WTC11 (cell line): ENCODE data around the gene PCGF2. TPM values are rescaled to one million over a fixed set of nuclear protein-coding genes. Genes with fewer than 3 reads are reported as not detected.

Source experiments
- ATAC-seq: fragments of 200-7000 bp; cut with Tn5 transposase; 2 replicates; pipeline ENCODE4 v1.10.0; 2021; ENCODE audit warnings: mild to moderate bottlenecking, moderate library complexity
- CTCF ChIA-PET: fragments of 300-600 bp; sonication (Branson Sonifier 250); formaldehyde crosslinking; loops from one replicate; lab custom pipeline; 2021; ENCODE audit warnings: antibody characterized with exemption; lab: Charles Lee
- POLR2A ChIA-PET: fragments of 350-600 bp; sonication (Branson Sonifier 250); formaldehyde crosslinking; loops from one replicate; lab custom pipeline; 2021; ENCODE audit warnings: antibody characterized with exemption; lab: Charles Lee
- DNase-seq: peaks from one replicate; pipeline ENCODE4 v3.0.0; 2021; ENCODE audit warnings: low spot score
- H3K27ac Mint-ChIP-seq: 2 replicates; pipeline ENCODE4 v1.8.0; 2021; ENCODE audit warnings: mixed read lengths
- H3K27me3 Mint-ChIP-seq: 2 replicates; pipeline ENCODE4 v1.8.0; 2021; ENCODE audit warnings: low read depth, mild to moderate bottlenecking, moderate library complexity, mixed read lengths
- H3K36me3 Mint-ChIP-seq: 2 replicates; pipeline ENCODE4 v1.8.0; 2021; ENCODE audit warnings: mixed read lengths
- H3K4me1 Mint-ChIP-seq: 2 replicates; pipeline ENCODE4 v1.8.0; 2022; ENCODE audit warnings: mixed read lengths
- H3K4me3 Mint-ChIP-seq: 2 replicates; pipeline ENCODE4 v1.8.0; 2021; ENCODE audit warnings: mild to moderate bottlenecking, moderate library complexity, mixed read lengths
- H3K9me3 Mint-ChIP-seq: 2 replicates; pipeline ENCODE4 v1.8.0; 2021; ENCODE audit warnings: mixed read lengths
- CREM ChIP-seq: sonication (generic); formaldehyde crosslinking; IDR thresholded peaks from 2 replicates; pipeline ENCODE4 v1.8.1; 2022; ENCODE audit warnings: mild to moderate bottlenecking, missing genetic modification reagents, moderate library complexity
- ETV6 ChIP-seq: sonication (generic); formaldehyde crosslinking; IDR thresholded peaks from 2 replicates; pipeline ENCODE4 v1.8.1; 2022; ENCODE audit warnings: mild to moderate bottlenecking, missing genetic modification reagents
- FOXP1 ChIP-seq: sonication (generic); formaldehyde crosslinking; IDR thresholded peaks from 2 replicates; pipeline ENCODE4 v1.8.0; 2022; ENCODE audit warnings: missing genetic modification reagents, mild to moderate bottlenecking, moderate library complexity, borderline replicate concordance
- GABPB1 ChIP-seq: sonication (generic); formaldehyde crosslinking; IDR thresholded peaks from 2 replicates; pipeline ENCODE4 v1.8.1; 2023; ENCODE audit warnings: mild to moderate bottlenecking, missing genetic modification reagents
- JUN ChIP-seq: sonication (generic); formaldehyde crosslinking; IDR thresholded peaks from 2 replicates; pipeline ENCODE4 v1.8.0; 2023; ENCODE audit warnings: mild to moderate bottlenecking, missing genetic modification reagents
- MYBL2 ChIP-seq: sonication (generic); formaldehyde crosslinking; IDR thresholded peaks from 2 replicates; pipeline ENCODE4 v1.8.1; 2023; ENCODE audit warnings: mild to moderate bottlenecking, moderate library complexity, missing genetic modification reagents
- OVOL2 ChIP-seq: fragments of 250-450 bp; sonication (Bioruptor Pico); IDR thresholded peaks from 2 replicates; pipeline ENCODE4 v1.9.0; 2021; ENCODE audit warnings: mild to moderate bottlenecking, borderline replicate concordance
- SOX15 ChIP-seq: fragments of 250-450 bp; sonication (Bioruptor Pico); IDR thresholded peaks from 2 replicates; pipeline ENCODE4 v1.9.0; 2021; ENCODE audit warnings: mild to moderate bottlenecking
- STAT6 ChIP-seq: sonication (generic); formaldehyde crosslinking; conservative IDR thresholded peaks from 2 replicates; pipeline ENCODE4 v1.8.1; 2023; ENCODE audit warnings: mild to moderate bottlenecking, low read depth, missing genetic modification reagents, moderate library complexity
- TCF7 ChIP-seq: sonication (generic); formaldehyde crosslinking; IDR thresholded peaks from 2 replicates; pipeline ENCODE4 v1.8.0; 2022; ENCODE audit warnings: mild to moderate bottlenecking, low read depth, missing genetic modification reagents, moderate library complexity
- TEAD1 ChIP-seq: sonication (generic); formaldehyde crosslinking; IDR thresholded peaks from 2 replicates; pipeline ENCODE4 v1.8.0; 2022; ENCODE audit warnings: mild to moderate bottlenecking, missing genetic modification reagents
- TEAD4 ChIP-seq: sonication (generic); formaldehyde crosslinking; IDR thresholded peaks from 2 replicates; pipeline ENCODE4 v1.8.0; 2022; ENCODE audit warnings: mild to moderate bottlenecking, missing genetic modification reagents
- ZNF138 ChIP-seq: sonication (generic); formaldehyde crosslinking; conservative IDR thresholded peaks from 2 replicates; pipeline ENCODE4 v1.8.1; 2022; ENCODE audit warnings: mild to moderate bottlenecking, moderate library complexity, missing genetic modification reagents
- ZNF317 ChIP-seq: sonication (generic); formaldehyde crosslinking; IDR thresholded peaks from 2 replicates; pipeline ENCODE4 v1.8.1; 2023; ENCODE audit warnings: low read depth, mild to moderate bottlenecking, moderate library complexity, missing genetic modification reagents, borderline replicate concordance
- ZNF512 ChIP-seq: sonication (generic); formaldehyde crosslinking; IDR thresholded peaks from 2 replicates; pipeline ENCODE4 v1.8.1; 2022; ENCODE audit warnings: missing genetic modification reagents, borderline replicate concordance
- total RNA-seq: library from RNA; stranded (reverse); gene quantifications from 3 replicates; pipeline ENCODE4 v1.2.3, GENCODE V29; 2021
- TF ChIP-seq, protein P1 (sequence below): sonication (generic); formaldehyde crosslinking; IDR thresholded peaks from 2 replicates; pipeline ENCODE4 v1.8.0; 2023; ENCODE audit warnings: missing genetic modification reagents
- TF ChIP-seq, protein P2 (sequence below): fragments of 250-450 bp; sonication (Bioruptor Pico); conservative IDR thresholded peaks from 2 replicates; pipeline ENCODE4 v1.9.0; 2021; ENCODE audit warnings: mild to moderate bottlenecking
- TF ChIP-seq, protein P3 (sequence below): fragments of 250-450 bp; sonication (Bioruptor Pico); IDR thresholded peaks from 2 replicates; pipeline ENCODE4 v1.9.0; 2021; ENCODE audit warnings: mild to moderate bottlenecking
- TF ChIP-seq, protein P4 (sequence below): sonication (generic); formaldehyde crosslinking; IDR thresholded peaks from 2 replicates; pipeline ENCODE4 v1.8.0; 2022; ENCODE audit warnings: mild to moderate bottlenecking, missing genetic modification reagents
- TF ChIP-seq, protein P5 (sequence below): sonication (generic); formaldehyde crosslinking; IDR thresholded peaks from 2 replicates; pipeline ENCODE4 v1.8.0; 2022; ENCODE audit warnings: missing genetic modification reagents

The PCGF2 gene
- total RNA-seq, 1 experiment from 2014 or later, result 104 TPM

GRCh38 chr17:38773258-38773657, 25.1 kb upstream of the PCGF2 start:
- H3K27ac Mint-ChIP-seq, result no peak overlapping the region
- ChIA-PET POLR2A (no interaction called here), CTCF (no interaction called here)
- TF ChIP-seq SOX15 (CRISPR knock-in tag) (no peak), ZNF138 (no peak), TEAD1 (CRISPR knock-in tag) (no peak), ZNF512 (CRISPR knock-in tag) (no peak), STAT6 (CRISPR knock-in tag) (no peak), TCF7 (CRISPR knock-in tag) (no peak), CREM (no peak), OVOL2 (CRISPR knock-in tag) (no peak), TEAD4 (CRISPR knock-in tag) (no peak), GABPB1 (CRISPR knock-in tag) (no peak), JUN (no peak)
- TF ChIP-seq, protein P1, sequence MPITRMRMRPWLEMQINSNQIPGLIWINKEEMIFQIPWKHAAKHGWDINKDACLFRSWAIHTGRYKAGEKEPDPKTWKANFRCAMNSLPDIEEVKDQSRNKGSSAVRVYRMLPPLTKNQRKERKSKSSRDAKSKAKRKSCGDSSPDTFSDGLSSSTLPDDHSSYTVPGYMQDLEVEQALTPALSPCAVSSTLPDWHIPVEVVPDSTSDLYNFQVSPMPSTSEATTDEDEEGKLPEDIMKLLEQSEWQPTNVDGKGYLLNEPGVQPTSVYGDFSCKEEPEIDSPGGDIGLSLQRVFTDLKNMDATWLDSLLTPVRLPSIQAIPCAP (CRISPR knock-in tag), result no peak
- no peak for ATAC-seq
- H3K27me3 Mint-ChIP-seq, result no peaks in the 10 kb centered on the region
- H3K36me3 Mint-ChIP-seq, result peaks cover 74% of the 10 kb centered on the region
- DNase-seq, result no peak
- H3K4me1 Mint-ChIP-seq, result no peaks in the 10 kb centered on the region
- H3K9me3 Mint-ChIP-seq, result no peaks in the 10 kb centered on the region
- no peak overlapping the region for H3K4me3 Mint-ChIP-seq

GRCh38 chr17:38768417-38768816, 20.3 kb upstream of the PCGF2 start:
- H3K36me3 Mint-ChIP-seq, result peaks cover 84% of the 10 kb centered on the region
- ChIA-PET POLR2A (interaction anchor here (0.7 to 1.4 kb wide), 2 partner anchors 26 to 49 kb away, joined by 3 to 6 read pairs; no protein-coding TSS in a partner anchor), CTCF (no interaction called here)
- H3K4me3 Mint-ChIP-seq, result no peak overlapping the region
- TF ChIP-seq, protein P2, sequence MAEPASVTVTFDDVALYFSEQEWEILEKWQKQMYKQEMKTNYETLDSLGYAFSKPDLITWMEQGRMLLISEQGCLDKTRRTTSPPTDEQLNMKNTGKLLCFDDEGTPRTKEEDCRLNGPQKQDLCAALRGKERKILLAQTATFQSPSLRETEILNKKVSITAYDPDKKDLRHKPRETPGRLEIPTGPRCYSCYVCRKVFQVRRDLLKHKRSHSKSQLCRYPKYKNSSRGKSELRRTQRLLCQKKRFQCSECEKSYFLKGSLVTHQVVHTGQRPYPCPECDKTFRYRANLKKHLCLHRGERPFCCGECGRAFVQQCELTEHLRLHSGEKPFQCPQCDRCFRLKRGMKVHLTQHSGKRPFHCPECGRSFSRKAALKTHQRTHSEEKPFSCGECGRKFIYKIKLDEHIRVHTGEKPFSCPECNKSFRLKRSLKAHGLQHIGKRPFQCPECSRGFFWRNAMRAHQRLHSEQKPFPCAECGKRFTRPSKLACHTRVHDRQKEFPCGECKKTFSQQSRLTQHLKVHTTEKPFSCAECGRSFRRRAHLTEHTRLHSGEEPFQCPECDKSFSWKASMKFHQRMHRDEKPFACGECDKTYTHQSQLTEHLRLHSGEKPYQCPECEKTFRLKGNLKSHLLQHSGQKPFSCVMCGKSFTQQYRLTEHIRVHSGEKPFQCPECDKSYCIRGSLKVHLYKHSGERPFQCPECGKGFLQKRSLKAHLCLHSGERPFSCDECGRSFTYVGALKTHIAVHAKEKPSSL (CRISPR knock-in tag), result no peak
- TF ChIP-seq GABPB1 (CRISPR knock-in tag), result no peak
- no peak for TF ChIP-seq ZNF317 (CRISPR knock-in tag)
- TF ChIP-seq ZNF138, result no peak
- TF ChIP-seq ETV6 (CRISPR knock-in tag), result no peak
- no peak for TF ChIP-seq MYBL2
- TF ChIP-seq, protein P3, sequence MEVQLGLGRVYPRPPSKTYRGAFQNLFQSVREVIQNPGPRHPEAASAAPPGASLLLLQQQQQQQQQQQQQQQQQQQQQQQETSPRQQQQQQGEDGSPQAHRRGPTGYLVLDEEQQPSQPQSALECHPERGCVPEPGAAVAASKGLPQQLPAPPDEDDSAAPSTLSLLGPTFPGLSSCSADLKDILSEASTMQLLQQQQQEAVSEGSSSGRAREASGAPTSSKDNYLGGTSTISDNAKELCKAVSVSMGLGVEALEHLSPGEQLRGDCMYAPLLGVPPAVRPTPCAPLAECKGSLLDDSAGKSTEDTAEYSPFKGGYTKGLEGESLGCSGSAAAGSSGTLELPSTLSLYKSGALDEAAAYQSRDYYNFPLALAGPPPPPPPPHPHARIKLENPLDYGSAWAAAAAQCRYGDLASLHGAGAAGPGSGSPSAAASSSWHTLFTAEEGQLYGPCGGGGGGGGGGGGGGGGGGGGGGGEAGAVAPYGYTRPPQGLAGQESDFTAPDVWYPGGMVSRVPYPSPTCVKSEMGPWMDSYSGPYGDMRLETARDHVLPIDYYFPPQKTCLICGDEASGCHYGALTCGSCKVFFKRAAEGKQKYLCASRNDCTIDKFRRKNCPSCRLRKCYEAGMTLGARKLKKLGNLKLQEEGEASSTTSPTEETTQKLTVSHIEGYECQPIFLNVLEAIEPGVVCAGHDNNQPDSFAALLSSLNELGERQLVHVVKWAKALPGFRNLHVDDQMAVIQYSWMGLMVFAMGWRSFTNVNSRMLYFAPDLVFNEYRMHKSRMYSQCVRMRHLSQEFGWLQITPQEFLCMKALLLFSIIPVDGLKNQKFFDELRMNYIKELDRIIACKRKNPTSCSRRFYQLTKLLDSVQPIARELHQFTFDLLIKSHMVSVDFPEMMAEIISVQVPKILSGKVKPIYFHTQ (CRISPR knock-in tag), result no peak
- TF ChIP-seq, protein P4, sequence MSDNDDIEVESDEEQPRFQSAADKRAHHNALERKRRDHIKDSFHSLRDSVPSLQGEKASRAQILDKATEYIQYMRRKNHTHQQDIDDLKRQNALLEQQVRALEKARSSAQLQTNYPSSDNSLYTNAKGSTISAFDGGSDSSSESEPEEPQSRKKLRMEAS (CRISPR knock-in tag), result no peak
- TF ChIP-seq, protein P5, sequence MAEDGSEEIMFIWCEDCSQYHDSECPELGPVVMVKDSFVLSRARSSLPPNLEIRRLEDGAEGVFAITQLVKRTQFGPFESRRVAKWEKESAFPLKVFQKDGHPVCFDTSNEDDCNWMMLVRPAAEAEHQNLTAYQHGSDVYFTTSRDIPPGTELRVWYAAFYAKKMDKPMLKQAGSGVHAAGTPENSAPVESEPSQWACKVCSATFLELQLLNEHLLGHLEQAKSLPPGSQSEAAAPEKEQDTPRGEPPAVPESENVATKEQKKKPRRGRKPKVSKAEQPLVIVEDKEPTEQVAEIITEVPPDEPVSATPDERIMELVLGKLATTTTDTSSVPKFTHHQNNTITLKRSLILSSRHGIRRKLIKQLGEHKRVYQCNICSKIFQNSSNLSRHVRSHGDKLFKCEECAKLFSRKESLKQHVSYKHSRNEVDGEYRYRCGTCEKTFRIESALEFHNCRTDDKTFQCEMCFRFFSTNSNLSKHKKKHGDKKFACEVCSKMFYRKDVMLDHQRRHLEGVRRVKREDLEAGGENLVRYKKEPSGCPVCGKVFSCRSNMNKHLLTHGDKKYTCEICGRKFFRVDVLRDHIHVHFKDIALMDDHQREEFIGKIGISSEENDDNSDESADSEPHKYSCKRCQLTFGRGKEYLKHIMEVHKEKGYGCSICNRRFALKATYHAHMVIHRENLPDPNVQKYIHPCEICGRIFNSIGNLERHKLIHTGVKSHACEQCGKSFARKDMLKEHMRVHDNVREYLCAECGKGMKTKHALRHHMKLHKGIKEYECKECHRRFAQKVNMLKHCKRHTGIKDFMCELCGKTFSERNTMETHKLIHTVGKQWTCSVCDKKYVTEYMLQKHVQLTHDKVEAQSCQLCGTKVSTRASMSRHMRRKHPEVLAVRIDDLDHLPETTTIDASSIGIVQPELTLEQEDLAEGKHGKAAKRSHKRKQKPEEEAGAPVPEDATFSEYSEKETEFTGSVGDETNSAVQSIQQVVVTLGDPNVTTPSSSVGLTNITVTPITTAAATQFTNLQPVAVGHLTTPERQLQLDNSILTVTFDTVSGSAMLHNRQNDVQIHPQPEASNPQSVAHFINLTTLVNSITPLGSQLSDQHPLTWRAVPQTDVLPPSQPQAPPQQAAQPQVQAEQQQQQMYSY, result no peak
- no peak for TF ChIP-seq FOXP1 (CRISPR knock-in tag)
- no peaks in the 10 kb centered on the region for H3K9me3 Mint-ChIP-seq
- no peak for ATAC-seq
- no peaks in the 10 kb centered on the region for H3K4me1 Mint-ChIP-seq
- no peak for DNase-seq
- H3K27ac Mint-ChIP-seq, result no peak overlapping the region
- H3K27me3 Mint-ChIP-seq, result no peaks in the 10 kb centered on the region
